Amniotic epithelial cell (primary cell): ENCODE data around the gene TMEM50A.
"Not testable (repeated sequence)": the region's sequence is repeated elsewhere in the genome, so short reads cannot be mapped to it uniquely, and the experiment has no call there.

Source experiments
- DNase-seq: peaks from one replicate; pipeline ENCODE4 v3.0.0-alpha.2; 2010; ENCODE audit warnings: low read depth

The TMEM50A gene

DNA sequence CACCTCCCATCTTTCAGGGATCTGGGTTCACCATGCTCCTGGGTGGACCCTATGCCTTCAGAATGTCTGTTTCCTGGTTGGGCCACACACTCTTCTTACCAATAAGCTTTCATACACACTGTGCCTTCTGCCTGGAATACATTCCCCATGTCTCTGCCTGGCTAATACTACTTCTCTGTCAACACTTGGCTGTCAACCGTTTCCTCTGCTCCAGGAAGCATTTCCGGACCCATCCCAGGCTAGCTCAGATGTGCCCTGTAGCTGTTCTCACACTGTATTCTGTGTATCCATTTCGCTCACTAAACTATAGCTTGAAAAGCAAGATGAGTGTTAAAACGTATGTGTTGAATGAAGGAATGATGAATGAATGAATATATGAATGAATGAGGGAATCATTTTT lies 49.0 kb downstream of the TMEM50A start:
- not testable (repeated sequence) for DNase-seq

DNA sequence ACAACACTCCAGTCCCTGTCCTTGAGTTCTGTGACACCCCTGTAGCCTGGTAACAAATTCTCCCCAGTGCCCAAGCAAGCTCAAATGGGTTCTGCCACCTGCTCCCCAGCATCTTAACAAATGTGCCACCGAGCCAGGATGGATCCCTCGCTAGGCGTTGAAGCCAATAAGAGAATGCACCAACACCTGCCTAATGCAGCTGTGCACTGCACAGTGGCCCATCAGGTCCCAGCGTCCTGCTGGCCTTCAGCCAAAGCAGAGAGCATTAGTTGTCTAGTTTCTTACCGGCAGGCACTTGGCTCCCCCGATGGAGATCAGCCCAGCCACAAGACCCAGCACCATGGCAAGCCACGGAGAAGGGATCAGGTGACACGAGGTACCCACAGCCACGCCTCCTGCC lies 50.6 kb downstream of the TMEM50A start:
- DNase-seq: not testable (repeated sequence)

DNA sequence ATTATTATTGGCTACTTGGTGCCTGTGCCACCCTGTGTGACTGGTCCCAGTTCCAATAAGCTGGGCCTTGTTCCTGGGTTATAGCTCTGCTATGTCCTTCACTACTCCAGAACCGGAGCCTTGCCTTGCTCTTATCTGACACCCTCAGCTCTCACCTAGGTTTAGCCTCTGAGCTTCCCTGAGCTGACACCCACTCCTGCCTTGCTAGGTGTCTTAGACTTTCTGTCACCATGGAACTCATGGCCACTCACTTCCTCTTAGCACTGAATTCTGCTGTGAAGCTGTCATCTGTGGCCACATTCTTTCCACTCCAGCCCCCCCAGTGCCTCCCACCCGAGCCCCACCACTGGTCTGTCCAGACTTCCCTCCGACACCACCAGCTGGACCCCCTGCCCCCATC lies 51.6 kb downstream of the TMEM50A start:
- DNase-seq: not testable (repeated sequence)

DNA sequence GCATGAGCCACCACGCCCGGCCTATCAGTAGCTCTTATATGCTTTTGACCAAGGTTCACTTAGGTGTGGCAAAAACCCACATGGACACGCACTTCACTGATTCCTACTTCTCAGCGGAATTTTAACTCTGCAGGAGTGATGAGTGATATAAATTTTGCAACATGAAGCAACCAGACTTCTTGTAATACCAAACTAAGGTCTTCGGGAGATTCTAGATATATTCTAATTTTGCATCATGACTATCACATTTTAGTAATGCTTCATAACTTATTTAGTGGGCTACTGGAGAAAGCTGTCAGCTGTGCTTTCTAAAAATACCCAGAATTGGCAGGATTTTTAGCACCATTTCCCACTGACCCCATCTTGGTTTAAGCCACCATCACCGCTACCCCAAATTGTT lies 54.7 kb downstream of the TMEM50A start:
- no peak for DNase-seq

DNA sequence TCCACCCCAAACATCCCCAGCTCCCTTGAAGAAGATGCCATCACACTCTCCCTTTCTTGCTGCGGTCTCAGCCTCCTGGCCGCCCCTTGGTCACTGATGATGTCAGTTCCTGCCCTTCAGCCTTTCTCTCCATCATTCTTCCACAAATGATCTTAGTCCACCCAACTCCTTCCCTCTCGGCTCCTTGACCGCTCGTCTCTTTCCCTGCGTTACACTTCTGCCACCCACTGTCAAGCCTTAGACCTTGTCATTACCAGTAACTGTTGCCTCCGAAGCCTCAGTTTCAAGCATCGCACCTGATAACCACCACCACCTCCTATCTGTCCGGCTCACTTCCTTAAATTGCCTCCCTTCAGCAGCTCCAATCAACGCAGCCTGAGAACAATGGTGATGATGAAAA lies 59.4 kb downstream of the TMEM50A start:
- DNase-seq: not testable (repeated sequence)

DNA sequence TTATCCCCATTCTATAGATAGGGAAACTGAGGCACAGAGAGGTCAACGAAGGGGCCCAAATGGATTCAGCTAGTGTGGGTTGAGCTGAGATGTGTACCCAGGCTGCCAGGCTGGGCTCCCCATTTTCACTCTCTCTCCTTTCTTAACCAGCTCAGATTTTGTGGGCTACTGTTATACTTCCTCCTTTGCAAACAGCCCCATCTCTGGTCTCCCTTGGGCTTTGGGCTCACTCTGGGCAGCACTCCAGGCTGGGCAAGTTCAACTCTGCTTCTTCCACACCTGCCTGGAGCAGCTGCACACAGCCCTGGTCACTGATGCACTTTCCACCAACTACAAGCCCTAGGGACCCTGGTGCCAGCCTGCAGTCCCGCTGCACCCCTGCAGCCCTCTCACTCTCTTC lies 59.9 kb downstream of the TMEM50A start:
- DNase-seq: not testable (repeated sequence)

DNA sequence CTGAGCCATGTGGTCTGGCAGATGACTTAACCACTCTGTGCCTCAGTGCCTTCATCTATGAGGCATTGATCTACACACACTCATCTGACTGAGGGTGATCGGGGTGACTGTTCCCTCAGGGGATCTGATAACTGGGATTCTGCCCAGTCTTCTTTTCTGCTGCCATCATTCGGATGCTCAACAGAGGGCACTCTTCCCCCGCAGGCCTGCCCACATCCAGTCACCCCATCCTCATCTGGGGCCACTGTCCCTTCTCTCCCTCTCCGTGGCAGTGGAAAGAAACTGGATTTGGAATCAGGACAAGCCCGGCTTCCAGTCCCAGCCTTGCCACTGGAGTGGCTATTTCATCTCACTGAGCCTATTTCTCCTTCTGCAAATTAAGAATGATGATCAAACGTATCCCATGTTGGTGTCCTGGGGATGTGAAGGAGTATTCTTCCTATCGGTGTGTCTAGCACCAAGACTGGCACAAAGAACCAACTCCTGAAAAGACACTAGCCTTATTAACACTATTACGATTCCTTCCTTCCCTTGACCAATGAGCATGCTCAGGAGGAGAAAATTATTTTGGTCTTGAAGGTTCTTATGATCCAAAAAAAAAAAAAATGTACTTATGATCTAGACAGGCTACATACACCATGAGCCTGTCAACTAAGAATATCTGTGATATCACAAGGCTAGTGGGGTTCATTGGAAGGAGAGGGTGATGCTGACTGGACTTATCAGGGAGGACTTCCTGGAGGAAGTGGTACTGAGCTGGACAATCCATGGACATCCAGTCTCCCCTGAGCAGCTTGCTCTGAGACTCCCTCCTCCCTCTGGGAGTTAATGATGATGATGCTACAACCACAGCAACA lies 65.0 kb downstream of the TMEM50A start:
- not testable (repeated sequence) for DNase-seq

DNA sequence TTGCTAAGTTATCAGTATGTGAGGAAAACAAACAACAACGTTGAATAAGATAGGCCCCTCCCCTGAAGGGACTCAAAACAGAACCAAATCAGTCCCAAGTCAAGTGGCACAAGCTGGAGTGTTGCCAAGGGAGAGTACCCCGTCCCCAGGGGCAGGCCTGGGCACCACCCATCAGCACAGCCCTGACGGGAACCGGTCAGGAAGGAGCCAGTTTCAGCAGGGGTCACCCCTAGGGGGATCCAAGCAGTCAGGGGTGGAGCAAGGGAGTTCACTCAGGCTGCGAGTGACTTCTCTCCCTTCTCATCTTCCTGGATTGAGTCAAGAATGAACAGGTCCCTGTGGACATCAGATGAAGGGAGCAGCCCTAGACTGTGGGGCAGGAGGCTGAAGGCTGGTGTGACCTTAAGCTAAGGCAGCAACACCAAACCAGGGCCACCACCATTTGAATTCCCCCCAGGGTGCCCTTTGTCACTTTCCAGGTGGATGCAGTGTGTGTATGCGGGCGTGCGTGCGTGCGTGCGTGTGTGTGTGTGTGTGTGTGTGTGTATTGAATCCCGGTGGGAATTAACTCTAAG lies 67.7 kb downstream of the TMEM50A start:
- not testable (repeated sequence) for DNase-seq

DNA sequence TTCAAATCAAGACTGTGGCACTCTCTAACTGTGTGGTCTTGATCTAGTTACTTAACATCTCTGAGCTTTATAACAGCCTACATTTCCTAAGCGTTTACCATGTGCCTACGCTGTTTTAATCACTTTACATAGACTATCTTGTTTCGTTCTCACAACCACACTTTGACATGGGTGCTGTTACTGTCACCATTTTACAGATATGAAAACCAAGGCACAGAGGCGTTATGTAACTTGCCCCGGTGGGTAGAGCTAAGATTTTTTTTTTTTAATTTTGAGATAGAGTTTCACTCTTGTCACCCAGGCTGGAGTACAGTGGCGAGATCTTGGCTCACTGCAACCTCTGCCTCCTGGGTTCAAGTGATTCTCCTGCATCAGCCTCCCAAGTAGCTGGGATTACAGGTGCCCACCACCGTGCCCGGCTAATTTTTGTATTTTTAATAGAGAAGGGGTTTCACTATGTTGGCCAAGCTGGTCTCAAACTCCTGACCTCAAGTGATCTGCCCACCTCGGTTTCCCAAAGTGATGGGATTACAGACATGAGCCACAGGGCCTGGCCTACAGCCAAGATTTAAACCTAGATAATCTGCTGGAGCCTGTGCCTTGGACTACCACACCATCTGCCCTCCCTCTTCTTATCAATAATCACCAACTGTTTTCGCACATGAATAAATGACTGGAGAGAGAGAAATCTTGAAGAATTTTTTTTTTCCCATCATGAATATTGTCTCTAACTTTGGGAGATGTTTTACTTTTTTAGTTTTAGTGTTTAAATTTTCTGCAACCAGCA lies 71.7 kb downstream of the TMEM50A start:
- not testable (repeated sequence) for DNase-seq
